ENCODE data around the gene TMEM61.

Gene TMEM61

DNA sequence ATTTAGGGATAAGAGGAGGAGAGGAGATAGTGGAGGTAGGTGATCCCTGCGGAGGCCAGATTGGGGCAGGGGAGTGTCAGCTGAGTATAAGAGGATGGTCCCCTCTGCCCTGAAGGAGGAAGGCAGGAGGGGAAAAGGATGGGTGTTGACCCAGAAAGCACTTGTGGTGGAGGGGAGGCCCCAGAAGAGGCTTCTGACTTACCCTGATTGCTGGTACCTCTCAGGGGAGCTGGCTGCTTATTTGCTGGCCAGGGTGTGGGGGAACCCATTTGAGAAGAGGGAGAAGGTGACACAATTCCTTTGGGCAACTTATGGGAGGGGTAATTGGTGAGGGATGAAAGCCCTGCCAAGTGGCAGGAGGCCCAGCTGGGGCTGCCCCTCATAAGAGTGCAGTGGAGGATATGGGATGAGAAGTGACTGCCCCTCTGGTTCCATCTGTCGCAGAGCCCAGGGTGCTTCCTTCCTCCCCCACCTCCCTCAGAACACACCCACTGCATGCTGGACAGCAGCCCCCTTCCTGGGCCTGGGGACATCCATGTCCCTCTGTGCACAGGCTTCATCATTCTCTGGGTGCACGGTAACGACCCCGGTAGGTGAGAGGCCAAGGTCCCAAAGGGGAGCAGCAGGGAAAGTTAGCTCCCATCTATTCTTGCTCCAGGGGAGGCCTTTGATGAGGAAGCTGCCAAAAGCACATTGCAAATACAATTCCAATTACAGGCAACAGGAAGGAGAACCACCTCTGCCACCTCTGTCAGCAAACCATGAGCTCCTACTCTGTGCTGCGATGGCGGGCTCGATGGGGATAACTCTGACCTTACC, 57.5 kb downstream of the TMEM61 start:
- no peak for DNase-seq (ENCODE audit: low read depth in 2 of 2)

DNA sequence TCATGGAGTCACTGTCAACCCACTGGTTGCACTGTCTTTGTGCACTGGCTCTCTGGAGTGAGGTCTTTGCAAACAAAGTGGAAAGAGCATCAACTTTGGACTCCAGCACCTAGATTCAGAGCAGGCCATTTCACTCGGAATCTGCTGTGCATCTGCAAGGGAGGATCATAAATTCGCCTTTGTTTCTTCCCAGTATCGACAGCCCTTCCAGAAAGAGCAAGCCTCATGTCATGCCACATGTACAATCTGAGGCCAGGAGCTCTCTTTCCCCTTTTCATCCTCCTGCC, 58.1 kb downstream of the TMEM61 start:
- DNase-seq (ENCODE audit: low read depth in 2 of 2), result no peak

DNA sequence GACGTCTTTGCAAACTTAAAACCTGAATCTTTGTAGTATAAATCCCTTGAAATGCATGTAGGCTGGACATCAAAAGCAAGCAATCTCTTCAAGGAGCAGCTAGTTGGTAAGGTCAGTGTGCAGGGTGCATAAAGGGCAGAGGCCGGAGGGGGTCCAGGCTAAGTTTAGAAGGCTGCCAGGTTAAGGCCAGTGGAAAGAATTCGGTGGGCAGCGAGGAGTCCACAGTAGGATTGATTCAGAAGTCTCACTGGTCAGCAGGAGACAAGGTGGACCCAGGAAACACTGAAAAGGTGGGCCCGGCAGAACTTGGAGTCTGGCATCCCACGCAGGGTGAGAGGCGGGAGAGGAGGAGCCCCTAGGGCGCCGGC, 58.5 kb downstream of the TMEM61 start:
- no peak for DNase-seq (ENCODE audit: low read depth in 2 of 2)

DNA sequence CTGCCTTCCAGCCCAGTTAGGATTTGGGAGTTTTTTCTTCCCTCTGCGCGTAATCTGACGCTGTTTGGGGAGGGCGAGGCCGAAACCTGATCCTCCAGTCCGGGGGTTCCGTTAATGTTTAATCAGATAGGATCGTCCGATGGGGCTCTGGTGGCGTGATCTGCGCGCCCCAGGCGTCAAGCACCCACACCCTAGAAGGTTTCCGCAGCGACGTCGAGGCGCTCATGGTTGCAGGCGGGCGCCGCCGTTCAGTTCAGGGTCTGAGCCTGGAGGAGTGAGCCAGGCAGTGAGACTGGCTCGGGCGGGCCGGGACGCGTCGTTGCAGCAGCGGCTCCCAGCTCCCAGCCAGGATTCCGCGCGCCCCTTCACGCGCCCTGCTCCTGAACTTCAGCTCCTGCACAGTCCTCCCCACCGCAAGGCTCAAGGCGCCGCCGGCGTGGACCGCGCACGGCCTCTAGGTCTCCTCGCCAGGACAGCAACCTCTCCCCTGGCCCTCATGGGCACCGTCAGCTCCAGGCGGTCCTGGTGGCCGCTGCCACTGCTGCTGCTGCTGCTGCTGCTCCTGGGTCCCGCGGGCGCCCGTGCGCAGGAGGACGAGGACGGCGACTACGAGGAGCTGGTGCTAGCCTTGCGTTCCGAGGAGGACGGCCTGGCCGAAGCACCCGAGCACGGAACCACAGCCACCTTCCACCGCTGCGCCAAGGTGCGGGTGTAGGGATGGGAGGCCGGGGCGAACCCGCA, 59.1 kb downstream of the TMEM61 start, which contains the start of gene PCSK9:
PCSK9 (plus strand) TSS at position 207 of the 741 bp plus-strand sequence; CDS start at position 497, 290 bp downstream.
- DNase-seq (ENCODE audit: low read depth in 2 of 2), result no peak

DNA sequence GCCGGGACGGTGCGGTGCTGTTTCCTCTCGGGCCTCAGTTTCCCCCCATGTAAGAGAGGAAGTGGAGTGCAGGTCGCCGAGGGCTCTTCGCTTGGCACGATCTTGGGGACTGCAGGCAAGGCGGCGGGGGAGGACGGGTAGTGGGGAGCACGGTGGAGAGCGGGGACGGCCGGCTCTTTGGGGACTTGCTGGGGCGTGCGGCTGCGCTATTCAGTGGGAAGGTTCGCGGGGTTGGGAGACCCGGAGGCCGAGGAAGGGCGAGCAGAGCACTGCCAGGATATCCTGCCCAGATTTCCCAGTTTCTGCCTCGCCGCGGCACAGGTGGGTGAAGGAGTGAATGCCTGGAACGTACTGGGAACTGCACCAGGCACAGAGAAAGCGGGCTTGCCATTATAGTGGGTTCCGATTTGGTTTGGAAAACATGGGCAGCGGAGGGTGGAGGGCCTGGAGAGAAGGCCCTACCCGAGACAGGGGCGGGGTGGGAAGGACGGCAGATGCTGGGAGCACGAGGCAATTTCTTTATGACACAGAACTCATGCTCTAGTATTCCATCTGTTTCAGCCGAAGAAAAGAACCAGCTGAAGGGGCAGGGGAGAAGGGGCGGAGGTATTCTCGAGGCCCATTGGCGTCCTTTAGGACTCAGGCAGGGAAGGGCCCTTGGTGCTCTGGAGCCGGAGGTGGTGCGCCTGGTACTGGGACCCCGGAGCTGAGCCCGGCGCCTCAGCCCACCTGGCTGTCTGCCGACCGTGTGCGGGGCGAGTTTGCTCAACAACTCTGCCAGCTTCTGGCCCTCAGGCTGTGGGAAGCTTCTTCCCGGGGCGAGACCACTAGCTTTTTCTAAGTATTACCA, 59.9 kb downstream of the TMEM61 start:
- no peak for DNase-seq (ENCODE audit: low read depth in 2 of 2)

DNA sequence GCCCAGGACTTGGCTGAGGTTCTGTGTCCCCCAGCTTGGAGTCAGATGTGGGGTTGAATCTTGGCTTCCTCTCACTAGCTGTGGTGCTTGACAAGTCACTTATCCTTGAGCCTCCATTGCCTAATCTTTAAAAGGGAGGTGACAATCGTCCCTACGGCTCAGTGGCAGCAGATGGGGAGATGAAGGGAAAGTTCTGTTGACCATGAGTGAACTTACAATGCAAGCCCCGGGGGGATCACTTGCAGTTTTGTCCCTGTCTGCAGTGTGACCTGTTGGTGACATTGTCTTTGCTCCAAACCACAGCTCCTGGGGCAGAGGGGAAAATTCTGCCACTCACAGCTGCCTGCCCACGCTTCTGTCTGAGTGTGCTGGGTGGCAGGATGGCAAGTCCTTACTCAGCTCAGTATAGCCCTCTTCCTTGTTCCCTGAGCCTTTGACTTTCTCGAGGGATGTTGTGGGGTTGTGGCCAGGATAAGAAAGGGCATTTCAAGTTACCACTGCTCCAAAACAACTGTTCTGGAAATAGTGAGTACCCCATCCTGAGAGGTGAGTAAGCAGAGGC, 60.6 kb downstream of the TMEM61 start:
- DNase-seq (ENCODE audit: low read depth in 2 of 2), result no peak

DNA sequence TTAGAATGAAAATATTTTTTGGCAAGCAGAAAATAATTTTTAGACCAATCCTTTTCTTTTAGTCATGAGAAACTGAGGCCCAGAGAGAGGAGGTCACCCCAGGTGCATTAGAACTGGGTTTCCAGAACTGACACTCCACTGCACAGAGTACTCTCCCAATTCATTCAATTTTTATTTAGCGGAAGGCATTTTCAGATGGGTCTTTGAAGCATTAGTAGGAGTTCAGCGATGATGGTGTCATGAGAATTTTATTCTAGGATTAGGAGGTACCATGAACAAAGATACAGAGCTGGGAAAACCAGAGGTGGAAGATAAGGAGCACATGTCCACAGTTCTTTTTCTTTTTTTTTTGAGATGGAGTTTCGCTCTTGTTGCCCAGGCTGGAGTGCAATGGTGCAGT, 61.2 kb downstream of the TMEM61 start:
- DNase-seq (ENCODE audit: low read depth in 2 of 2), result no peak
